Measurements from ENCODE around the gene PCNX4.

The PCNX4 gene

DNA sequence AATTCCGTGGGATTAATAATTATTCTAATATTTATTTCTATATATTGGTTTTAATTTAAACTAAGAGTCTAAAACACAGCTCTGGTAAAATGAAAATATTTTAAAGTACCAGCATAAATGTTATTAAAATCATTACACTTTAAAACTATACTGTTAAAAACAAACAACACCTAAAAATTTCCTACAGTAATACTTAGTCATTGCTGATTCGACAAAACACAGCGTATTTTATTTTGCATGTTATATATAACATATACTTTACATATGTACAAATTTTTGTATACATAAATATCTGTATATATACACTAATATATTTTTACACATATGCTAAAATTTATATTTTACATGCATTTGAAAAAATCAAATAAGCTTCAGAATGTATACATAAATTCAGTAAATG lies 6.0 kb upstream of the PCNX4 start:
- TF ChIP-seq Cebpa-rat (IDR thresholded peaks at IDR 0.05): no peak
- Histone ChIP-seq H3K9ac (no peak overlapping the region), H3K4me3 (no peak overlapping the region), H4K20me1 (no peaks in the 10 kb centered on the region), H3K36me3 (no peaks in the 10 kb centered on the region), H3K4me2 (no peak overlapping the region), H3K27ac (no peak overlapping the region), H3K4me1 (peaks cover 0 to 4% (median under 1%) of the 10 kb centered on the region in 10 experiments; a peak in 6 of 20 replicates), H3K9me3 (replicated peaks in 1 of 11) (no peaks in the 10 kb centered on the region), H3K27me3 (no peaks in the 10 kb centered on the region)

DNA sequence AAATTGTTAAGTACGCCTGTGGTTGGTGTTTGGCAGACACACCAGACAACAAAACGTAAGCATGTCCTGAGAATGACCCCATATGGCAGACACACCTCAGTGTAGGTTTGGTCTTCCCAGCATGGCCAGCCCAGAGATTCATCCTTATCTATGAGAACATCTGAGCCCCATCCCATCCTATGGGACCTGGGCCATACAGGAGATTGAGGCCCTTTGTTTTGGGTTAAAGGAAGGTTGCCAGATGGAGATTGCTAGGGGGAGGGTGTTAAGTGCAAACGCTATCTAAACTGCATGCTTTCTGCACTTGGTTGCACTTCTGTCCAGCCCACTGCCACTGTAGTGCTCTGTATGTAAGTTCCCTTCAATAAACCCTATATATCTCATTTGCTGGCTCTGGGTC lies 4.1 kb upstream of the PCNX4 start:
- no peak overlapping the region for H3K4me2 ChIP-seq
- H3K9me3 ChIP-seq (replicated peaks in 1 of 11): no peaks in the 10 kb centered on the region
- H3K4me1 ChIP-seq: peaks cover 0 to 9% (median 3%) of the 10 kb centered on the region in 10 experiments; a peak in 7 of 20 replicates
- no peak overlapping the region for H3K27ac ChIP-seq
- no peak overlapping the region for H3K9ac ChIP-seq
- no peak overlapping the region for H3K4me3 ChIP-seq
- no peaks in the 10 kb centered on the region for H4K20me1 ChIP-seq
- TF ChIP-seq Cebpa-rat (IDR thresholded peaks at IDR 0.05): no peak
- H3K36me3 ChIP-seq: no peaks in the 10 kb centered on the region
- no peaks in the 10 kb centered on the region for H3K27me3 ChIP-seq

DNA sequence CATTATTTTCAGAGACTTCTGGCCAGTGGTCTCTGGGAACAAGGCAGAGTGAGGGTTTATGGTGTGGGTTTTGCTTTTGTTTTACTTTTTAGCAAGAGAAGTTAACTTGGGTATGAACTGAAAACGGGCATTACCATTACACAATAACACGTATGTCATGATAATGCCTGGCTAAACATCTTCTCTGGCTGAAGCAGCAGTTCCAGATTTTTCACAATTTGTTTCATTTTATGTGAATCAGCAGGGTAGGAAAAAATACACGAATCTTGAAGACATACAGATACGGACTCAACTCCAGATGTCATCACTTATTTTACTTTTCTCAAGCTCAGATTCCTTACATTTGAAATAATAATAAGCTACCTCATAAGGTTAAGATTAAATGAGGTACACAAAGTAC lies 2.5 kb upstream of the PCNX4 start:
- no peaks in the 10 kb centered on the region for H3K27me3 ChIP-seq
- H3K9ac ChIP-seq: no peak overlapping the region
- no peaks in the 10 kb centered on the region for H3K9me3 ChIP-seq (replicated peaks in 1 of 11)
- no peak overlapping the region for H3K4me2 ChIP-seq
- no peak overlapping the region for H3K4me3 ChIP-seq
- peaks cover 3 to 18% (median 11%) of the 10 kb centered on the region in 10 experiments for H3K4me1 ChIP-seq
- no peak for TF ChIP-seq Cebpa-rat (IDR thresholded peaks at IDR 0.05)
- peaks cover 0 to 2% (median 0%) of the 10 kb centered on the region in 11 experiments; a peak in 2 of 22 replicates for H4K20me1 ChIP-seq
- no peak overlapping the region for H3K27ac ChIP-seq
- H3K36me3 ChIP-seq: no peaks in the 10 kb centered on the region

DNA sequence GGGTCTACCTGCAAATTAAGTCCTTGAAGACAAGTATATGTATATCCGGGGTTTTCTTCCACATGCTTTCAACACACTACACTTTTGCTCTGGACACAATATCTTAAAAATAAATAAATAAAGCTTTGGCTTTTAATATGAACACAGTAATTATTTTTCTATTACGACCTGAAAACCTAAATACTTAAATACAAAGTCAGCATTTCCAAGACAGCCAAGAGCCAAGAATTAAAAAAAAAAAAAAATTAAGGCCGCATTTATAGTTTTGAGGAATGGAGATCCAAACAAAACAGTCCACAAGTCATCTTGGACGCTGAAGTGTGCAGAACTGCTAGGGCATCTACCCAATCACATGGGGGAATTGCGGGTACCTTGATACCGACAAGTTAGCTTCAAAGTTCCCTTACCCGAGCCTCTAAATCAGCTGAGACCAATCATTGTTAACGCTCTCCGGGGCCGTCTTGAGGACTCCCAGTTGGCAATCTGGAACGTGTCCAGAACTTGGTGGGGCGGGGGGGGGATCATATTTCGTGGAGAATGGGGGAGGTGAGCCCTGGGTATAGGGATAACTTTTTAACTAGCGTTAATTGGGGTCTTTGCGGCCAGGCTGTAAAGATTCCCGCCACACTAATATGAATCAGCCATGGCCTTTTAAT lies 731 bp upstream of the PCNX4 start:
- H3K27me3 ChIP-seq: no peaks in the 10 kb centered on the region
- peaks cover 15 to 34% (median 28%) of the 10 kb centered on the region in 10 experiments for H3K4me1 ChIP-seq
- TF ChIP-seq Cebpa-rat (IDR thresholded peaks at IDR 0.05): no peak
- H3K9ac ChIP-seq: peak overlapping the region; percentile 89 to 96 (median 94)
- peaks cover 0 to 20% (median under 1%) of the 10 kb centered on the region in 11 experiments; a peak in 6 of 22 replicates for H4K20me1 ChIP-seq
- peak overlapping the region; percentile 71 to 87 (median 78) for H3K4me3 ChIP-seq
- H3K9me3 ChIP-seq (replicated peaks in 1 of 11): no peaks in the 10 kb centered on the region
- H3K27ac ChIP-seq: peak overlapping the region; percentile 91 to 98 (median 95)
- H3K4me2 ChIP-seq: peak overlapping the region; percentile 74 to 93 (median 83)
- peaks cover 0 to 11% (median 4%) of the 10 kb centered on the region in 11 experiments; a peak in 10 of 22 replicates for H3K36me3 ChIP-seq

DNA sequence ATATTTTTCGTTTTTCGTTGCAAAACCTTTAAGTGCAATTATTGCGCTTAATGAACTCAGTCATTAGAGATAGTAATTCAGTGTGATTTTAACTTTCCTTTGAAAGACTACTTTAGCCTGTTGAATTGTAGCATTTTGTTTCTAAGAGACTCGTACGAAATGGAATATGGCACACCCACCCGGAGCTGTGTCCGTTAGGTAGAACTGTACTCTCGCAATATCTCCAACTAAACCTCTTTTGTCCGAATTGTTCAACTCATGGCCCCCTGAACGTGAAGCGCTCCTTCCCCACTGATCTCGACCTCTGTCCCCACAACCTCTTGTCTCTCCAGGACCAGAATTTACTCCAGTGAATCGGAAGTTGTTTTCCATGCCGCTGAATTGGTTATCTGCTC lies 800 bp downstream of the PCNX4 start:
- H3K4me1 ChIP-seq: peaks cover 15 to 34% (median 29%) of the 10 kb centered on the region in 10 experiments
- H3K36me3 ChIP-seq: peaks cover 7 to 26% (median 19%) of the 10 kb centered on the region in 11 experiments
- H3K4me3 ChIP-seq: peak overlapping the region; percentile 71 to 87 (median 78)
- H3K9ac ChIP-seq: peak overlapping the region; percentile 89 to 96 (median 94)
- peaks cover 0 to 11% (median 2%) of the 10 kb centered on the region in 11 experiments; a peak in 11 of 22 replicates for H3K9me3 ChIP-seq (replicated peaks in 1 of 11)
- H3K27me3 ChIP-seq: no peaks in the 10 kb centered on the region
- no peak for TF ChIP-seq Cebpa-rat (IDR thresholded peaks at IDR 0.05)
- peak overlapping the region; percentile 91 to 98 (median 95) for H3K27ac ChIP-seq
- peak overlapping the region; percentile 79 to 93 (median 87) for H3K4me2 ChIP-seq
- peaks cover 0 to 34% (median 7%) of the 10 kb centered on the region in 11 experiments; a peak in 9 of 22 replicates for H4K20me1 ChIP-seq

DNA sequence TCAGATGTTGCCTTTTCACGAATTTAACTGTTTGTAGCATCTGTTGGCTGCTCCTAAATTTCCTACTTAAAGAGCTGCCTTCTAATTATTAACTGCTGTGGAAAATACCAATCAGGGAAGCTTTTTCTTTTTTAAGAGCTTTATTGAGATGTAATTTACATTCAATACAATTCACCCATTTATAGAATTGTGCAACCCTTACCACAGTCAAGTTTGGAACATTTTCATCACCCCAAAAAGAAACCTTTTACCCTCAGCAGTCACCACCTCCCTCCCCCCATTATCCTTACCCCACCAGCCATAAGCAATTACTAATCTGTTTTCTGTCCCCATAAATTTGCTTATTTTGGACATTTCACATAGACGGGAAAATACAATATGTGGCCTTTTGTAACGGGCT lies 1.4 kb downstream of the PCNX4 start:
- Histone ChIP-seq H3K9ac (peak overlapping the region; percentile 89 to 96 (median 94)), H3K36me3 (peaks cover 13 to 32% (median 25%) of the 10 kb centered on the region in 11 experiments), H4K20me1 (peaks cover 0 to 39% (median 7%) of the 10 kb centered on the region in 11 experiments; a peak in 9 of 22 replicates), H3K27ac (peak overlapping the region; percentile 91 to 98 (median 95)), H3K9me3 (replicated peaks in 1 of 11) (peaks cover 0 to 16% (median 8%) of the 10 kb centered on the region in 11 experiments; a peak in 14 of 22 replicates), H3K27me3 (no peaks in the 10 kb centered on the region), H3K4me1 (peaks cover 15 to 34% (median 29%) of the 10 kb centered on the region in 10 experiments), H3K4me3 (peak overlapping the region; percentile 71 to 87 (median 78)), H3K4me2 (peak overlapping the region; percentile 79 to 93 (median 87))
- TF ChIP-seq Cebpa-rat (IDR thresholded peaks at IDR 0.05): 0 out of 22 replicates have a peak, but pooled peaks of 1 of the 11 experiments have one; percentile 19

DNA sequence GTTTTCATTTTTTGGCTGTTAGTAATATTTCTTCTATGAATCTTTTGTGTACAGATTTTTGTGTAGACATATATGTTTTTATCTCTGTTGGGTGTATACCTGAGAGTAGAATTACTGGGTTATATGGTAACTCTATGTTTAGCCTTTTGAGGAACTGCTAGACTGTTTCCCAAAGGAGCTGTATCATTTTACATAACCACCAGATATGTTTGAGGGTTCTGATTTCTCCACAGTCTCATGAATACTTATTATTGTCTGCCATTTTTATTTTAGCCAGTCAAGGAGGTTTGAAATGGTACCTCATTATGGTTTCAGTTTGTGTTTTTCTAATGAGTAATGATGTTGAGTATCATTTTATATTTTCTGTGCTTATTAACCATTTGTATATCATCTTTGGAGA lies 1.9 kb downstream of the PCNX4 start:
- Histone ChIP-seq H3K4me2 (peak overlapping the region; percentile 79 to 93 (median 87); a peak in 21 of 22 replicates), H3K27me3 (no peaks in the 10 kb centered on the region), H3K4me3 (peak overlapping the region; percentile 71 to 87 (median 78)), H3K9ac (peak overlapping the region; percentile 89 to 96 (median 94); a peak in 18 of 22 replicates), H3K36me3 (peaks cover 18 to 37% (median 30%) of the 10 kb centered on the region in 11 experiments), H4K20me1 (peaks cover 0 to 40% (median 7%) of the 10 kb centered on the region in 11 experiments; a peak in 9 of 22 replicates), H3K4me1 (peaks cover 15 to 34% (median 29%) of the 10 kb centered on the region in 10 experiments), H3K27ac (peak overlapping the region; percentile 91 to 98 (median 95); a peak in 21 of 22 replicates), H3K9me3 (replicated peaks in 1 of 11) (peaks cover 0 to 22% (median 12%) of the 10 kb centered on the region in 11 experiments; a peak in 14 of 22 replicates)
- TF ChIP-seq Cebpa-rat (IDR thresholded peaks at IDR 0.05): no peak

DNA sequence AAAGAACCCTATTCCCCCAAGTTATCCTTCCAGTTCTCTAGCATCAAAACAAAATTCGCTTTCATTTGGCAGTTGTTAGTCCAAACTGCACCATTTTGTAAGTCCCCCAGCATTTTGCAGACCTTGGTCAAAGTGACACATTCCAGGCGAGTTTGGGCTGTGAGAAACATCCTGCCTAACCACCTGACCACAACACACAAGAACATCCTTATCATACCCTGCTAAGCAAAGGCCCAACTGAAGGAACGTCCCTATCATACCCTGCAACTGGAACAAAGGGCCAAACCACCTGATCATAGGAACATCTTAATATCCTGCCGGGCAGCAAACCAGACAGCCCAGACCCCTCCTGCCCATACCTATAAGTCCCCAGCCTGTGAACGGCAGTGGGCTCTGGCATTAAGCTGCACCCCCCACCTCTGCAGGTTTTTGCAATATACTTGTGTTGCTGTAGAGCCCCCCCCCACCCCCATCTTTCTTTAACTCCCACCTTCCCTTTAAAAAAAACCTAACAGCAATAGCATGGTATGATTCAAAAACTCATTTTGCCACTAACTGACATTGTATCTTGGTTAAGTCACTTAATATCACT lies 2.7 kb downstream of the PCNX4 start:
- Histone ChIP-seq H3K4me2 (peak overlapping the region; percentile 79 to 93 (median 87)), H3K27ac (peak overlapping the region in 10 of 11 experiments; percentile 91 to 98 (median 95); a peak in 19 of 22 replicates), H3K36me3 (peaks cover 18 to 45% (median 33%) of the 10 kb centered on the region in 11 experiments), H3K9me3 (replicated peaks in 1 of 11) (peaks cover 0 to 22% (median 12%) of the 10 kb centered on the region in 11 experiments; a peak in 14 of 22 replicates), H3K27me3 (no peaks in the 10 kb centered on the region), H3K9ac (peak overlapping the region in 4 of 11 experiments; percentile 26 to 94 (median 64); a peak in 4 of 22 replicates), H4K20me1 (peaks cover 0 to 40% (median 7%) of the 10 kb centered on the region in 11 experiments; a peak in 9 of 22 replicates), H3K4me3 (peak overlapping the region; percentile 71 to 87 (median 78); a peak in 17 of 20 replicates), H3K4me1 (peaks cover 15 to 34% (median 29%) of the 10 kb centered on the region in 10 experiments)
- no peak for TF ChIP-seq Cebpa-rat (IDR thresholded peaks at IDR 0.05)

Measured in BLaER1 treated with 17β-estradiol and CSF1 and Interleukin-3, amounts not matched to agents 10 nM and 100 nM (cell line).